Measurements from ENCODE around the gene TRIM15.

DNA sequence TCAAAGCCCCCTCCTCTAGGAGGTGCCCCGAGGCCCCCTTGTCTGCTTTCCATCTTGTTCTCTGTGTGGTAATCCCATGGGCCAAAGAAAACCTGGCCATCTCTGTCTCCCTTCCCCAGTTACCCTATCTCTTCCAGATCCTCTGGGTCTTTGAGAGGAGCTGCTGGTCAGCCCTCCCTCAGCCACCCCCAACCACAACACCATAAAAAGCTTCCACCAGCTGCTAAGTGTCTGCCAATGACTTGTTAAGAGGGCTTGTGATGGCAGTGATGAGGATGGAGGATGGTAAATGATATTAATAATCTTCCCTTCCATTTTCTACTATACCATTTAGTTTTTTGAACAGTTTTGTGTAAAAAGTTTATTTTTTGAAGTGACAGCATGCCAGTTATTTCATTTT is 32.6 kb downstream of the TRIM15 start:
- TF ChIP-seq, protein P1, sequence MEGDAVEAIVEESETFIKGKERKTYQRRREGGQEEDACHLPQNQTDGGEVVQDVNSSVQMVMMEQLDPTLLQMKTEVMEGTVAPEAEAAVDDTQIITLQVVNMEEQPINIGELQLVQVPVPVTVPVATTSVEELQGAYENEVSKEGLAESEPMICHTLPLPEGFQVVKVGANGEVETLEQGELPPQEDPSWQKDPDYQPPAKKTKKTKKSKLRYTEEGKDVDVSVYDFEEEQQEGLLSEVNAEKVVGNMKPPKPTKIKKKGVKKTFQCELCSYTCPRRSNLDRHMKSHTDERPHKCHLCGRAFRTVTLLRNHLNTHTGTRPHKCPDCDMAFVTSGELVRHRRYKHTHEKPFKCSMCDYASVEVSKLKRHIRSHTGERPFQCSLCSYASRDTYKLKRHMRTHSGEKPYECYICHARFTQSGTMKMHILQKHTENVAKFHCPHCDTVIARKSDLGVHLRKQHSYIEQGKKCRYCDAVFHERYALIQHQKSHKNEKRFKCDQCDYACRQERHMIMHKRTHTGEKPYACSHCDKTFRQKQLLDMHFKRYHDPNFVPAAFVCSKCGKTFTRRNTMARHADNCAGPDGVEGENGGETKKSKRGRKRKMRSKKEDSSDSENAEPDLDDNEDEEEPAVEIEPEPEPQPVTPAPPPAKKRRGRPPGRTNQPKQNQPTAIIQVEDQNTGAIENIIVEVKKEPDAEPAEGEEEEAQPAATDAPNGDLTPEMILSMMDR (IDR thresholded peaks at IDR 0.05) = no peak
- TF ChIP-seq EP300 (IDR thresholded peaks at IDR 0.05) = no peak
- no peak for TF ChIP-seq POLR2A (IDR thresholded peaks at IDR 0.05)

Measured in ovary (tissue), 3 donors.